CD4-positive, alpha-beta T cell treated with Interleukin-21 for 1 hour (primary cell): Measurements from ENCODE around the gene C1QC.

Experiments
- DNase-seq: peaks from one replicate; pipeline ENCODE4 v3.0.0-alpha.2; 2020

Gene C1QC

DNA sequence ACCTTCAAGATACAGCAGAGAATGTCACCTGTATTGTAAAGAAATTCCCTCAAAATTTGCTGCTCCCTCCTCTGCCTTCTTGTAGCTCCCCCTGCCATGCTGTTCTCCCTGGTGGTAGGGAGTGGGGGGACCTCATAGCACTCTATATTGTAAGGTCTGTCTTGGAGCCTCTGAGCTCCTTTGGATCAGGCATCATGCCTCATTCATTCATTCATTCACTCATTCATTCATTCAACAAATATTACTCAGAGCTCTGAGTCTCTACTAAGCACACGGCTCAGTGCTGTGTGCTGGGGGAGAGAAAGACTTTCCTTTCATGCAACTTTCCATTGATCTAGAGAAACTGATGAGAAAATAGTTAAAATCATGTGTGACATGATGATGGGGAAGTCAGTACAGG is 40.1 kb downstream of the C1QC start:
- no peak for DNase-seq

DNA sequence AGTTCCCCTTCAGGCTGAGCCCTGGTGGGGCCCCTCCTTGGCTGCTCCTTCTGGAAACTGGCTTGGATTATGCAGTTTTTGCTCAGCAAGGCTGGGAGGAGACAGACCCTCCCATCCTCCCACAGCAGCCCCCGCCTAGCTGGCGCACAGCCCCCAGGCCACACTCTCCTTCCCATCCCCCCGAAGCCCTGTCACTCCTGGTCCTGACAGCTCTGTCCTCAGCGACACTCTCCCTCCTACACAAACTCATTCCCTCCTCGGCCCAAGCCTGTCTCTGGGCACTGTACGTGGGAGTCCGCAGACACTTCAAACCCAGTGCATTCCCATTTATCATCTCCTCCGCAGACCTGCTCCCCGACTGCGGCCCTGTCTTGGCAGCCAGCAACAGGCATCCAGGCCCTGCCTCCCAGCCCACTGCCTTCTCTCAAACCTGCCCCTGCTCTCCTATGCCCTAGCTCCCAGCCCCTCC is 42.2 kb downstream of the C1QC start:
- DNase-seq: no peak

DNA sequence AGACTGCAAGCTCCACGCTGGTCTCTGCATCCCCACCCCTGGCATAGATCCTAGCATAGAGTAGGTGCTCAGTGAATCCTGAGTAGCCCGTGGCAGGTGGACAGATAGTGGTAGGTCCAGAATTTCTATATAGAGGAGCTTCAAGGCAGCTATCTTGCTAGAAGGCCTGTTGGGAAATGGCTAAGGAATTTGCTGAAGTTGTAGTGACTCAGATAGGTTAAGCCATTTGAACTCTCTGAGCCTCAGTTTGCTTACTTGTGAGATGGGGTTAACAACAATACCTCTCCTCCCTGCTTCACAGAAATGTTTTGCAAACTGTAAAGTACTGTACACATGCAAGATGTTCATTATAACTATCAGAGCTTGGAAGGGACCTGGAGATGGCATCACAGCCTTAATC is 43.8 kb downstream of the C1QC start:
- DNase-seq: no peak

DNA sequence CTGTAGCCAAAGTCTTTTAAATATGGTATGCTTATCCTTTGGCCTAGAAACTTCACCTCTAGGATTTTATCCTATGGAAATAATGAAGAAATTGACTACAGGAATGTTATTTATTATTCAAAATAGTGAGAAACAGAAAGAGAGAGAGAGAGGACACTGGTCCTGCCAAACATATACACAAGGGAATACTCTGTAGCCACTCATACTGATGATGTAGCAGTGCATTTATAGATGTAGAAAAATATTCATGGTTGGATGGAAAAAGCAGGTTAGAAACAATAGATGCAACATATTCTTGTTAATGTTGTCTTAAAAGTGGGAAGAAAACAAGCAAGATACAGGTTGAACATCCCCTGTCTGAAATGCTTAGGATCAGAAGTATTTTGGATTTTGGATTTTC is 45.0 kb downstream of the C1QC start:
- DNase-seq: no peak

DNA sequence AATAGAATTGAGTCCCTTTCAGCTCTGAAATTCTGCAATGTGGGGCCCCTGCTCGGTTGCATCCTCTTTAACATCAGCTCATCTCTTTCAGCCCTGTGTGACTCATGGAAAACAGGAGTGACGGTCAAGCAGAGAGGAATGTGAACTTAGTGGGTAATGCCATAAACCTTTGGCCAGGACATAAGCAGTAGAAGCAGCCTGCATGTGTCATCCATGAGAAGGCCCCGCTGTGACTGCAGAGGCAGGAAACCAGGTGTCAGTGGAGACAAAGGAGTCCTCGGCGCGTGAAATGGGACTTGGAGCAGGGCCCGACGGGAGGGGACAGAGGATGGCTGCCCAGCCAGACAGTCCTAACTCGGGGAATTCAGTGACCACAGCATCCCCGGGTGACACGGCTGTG is 46.1 kb downstream of the C1QC start:
- no peak for DNase-seq

DNA sequence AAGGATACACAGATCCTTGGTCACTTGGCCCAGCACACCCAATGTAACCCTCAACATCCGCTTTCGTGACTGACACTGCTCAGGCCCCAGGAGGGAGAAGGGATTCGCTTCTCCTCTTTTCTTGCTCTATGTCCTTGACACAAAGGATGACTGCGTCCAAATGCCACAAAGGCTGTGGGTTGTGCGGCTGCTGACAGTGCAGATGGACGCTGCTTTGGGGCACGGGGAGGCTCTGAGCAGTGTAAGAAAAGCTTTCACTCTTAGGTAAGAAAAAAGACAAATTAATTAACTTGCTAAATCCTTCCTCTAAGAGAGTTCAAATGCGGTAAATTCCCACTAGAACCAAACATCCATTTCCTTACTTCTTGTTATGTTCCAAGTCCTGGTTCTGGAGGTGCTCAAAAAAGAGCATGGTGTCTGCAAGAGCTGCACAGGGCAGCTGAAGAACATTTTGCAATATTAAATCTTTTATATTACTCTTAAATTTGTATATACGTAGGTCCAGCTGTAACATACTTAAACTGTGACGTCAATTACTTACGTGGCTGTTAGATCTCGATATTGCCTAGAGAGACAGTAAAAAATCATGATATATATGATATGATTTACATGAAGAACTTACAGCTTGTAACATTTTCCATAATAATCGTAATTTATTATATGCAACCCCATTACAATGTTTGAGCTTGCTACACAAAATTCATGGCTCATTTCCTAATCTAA is 47.8 kb downstream of the C1QC start:
- DNase-seq: no peak

DNA sequence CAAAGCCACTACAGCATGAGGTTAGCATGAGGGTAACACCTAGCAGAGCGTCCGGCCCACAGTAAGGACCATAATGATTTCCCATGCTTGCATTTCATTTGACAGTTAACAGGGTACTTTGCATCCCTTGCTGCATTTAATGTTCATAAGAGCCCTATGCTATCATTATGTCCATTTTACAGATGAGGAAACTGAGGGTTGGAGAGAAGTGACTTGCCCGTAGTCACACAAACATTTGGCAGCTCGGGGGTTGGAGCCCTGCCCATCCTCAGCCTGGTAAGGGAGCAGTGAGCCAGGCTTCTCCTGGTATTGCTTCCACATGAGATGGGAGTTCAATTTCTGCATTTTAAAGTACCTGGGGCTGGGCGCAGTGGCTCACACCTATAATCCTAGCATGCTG is 50.7 kb downstream of the C1QC start:
- DNase-seq: no peak

DNA sequence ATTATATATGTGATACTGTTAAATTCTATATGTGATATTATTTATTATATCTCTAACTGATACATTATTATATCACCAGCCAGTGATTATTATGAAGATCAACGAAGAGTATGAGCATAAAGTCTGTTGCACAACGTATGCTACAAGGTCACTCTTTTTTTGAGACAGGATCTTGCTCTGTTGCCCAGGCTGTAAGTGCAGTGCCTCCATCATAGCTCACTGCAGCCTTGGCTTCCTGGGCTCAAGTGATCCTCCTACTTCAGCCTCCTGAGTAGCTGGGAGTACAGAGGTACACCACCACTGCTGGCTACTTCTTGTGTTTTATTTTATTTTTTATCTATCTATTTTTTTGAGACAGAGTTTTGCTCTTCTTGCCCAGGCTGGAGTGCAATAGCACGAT is 53.2 kb downstream of the C1QC start:
- no peak for DNase-seq
